ENCODE data around the gene TNPO3. TPM values are rescaled to one million over a fixed set of nuclear protein-coding genes. Genes with fewer than 3 reads are reported as not detected.

TNPO3 gene
- total RNA-seq, 1 experiment from 2014 or later, result 59.2 TPM

- ChIA-PET CTCF (interaction anchor here (0.6 kb wide), 2 partner anchors 402 to 495 kb away, joined by 3 to 5 read pairs; no protein-coding TSS in a partner anchor), POLR2A (ENCODE audit: unreplicated experiment) (interaction anchor here (0.6 to 0.7 kb wide), 2 partner anchors 213 to 517 kb away, joined by 8 to 11 read pairs; no protein-coding TSS in a partner anchor)
- Histone ChIP-seq H3K4me1 (replicated peaks; ENCODE audit: insufficient read depth) (no peaks in the 10 kb centered on the region), H2AFZ (no peak overlapping the region), H3K4me3 (no peak overlapping the region), H3F3A (ENCODE audit: insufficient read depth, low read depth) (no peaks in the 10 kb centered on the region), H3K9me3 (ENCODE audit: insufficient read depth, low read depth) (0 out of 2 replicates have a peak, but pooled peaks cover 3% of the 10 kb centered on the region), H3K79me2 (ENCODE audit: low read depth) (no peaks in the 10 kb centered on the region), H3K4me2 (no peak overlapping the region), H4K20me1 (ENCODE audit: insufficient read depth) (no peaks in the 10 kb centered on the region), H3K27me3 (ENCODE audit: insufficient read depth, low read depth) (no peaks in the 10 kb centered on the region), H3K27ac (no peak overlapping the region), H3K9me2 (ENCODE audit: insufficient read depth) (no peaks in the 10 kb centered on the region), H3K36me3 (ENCODE audit: low read depth) (no peaks in the 10 kb centered on the region)
- TF ChIP-seq EZH2 (IDR thresholded peaks at IDR 0.05; ENCODE audit: low read depth), result no peak
- TF ChIP-seq CTCF (conservative IDR thresholded peaks at IDR 0.05), result no peak
- no TSS peak for BruUV-seq (replicated peaks)
- intact Hi-C loops (cut with micrococcal nuclease; ENCODE audit: unreplicated experiment), result loop anchor here (10.0 kb wide), 1 partner anchor 100 kb away; no protein-coding TSS in a partner anchor
- no peak for DNase-seq
These were observed 39.6 kb upstream of the TNPO3 start for GRCh38 chr7:129094501-129094900.

GRCh38 chr7:129093867-129094456 lies 39.1 kb upstream of the TNPO3 start:
- H3K4me1 ChIP-seq (replicated peaks; ENCODE audit: insufficient read depth), result no peaks in the 10 kb centered on the region
- H3K36me3 ChIP-seq (ENCODE audit: low read depth), result no peaks in the 10 kb centered on the region
- H3K79me2 ChIP-seq (ENCODE audit: low read depth), result no peaks in the 10 kb centered on the region
- intact Hi-C loops (cut with micrococcal nuclease; ENCODE audit: unreplicated experiment), result loop anchor here (10.0 kb wide), 1 partner anchor 99 kb away; no protein-coding TSS in a partner anchor
- H3K27ac ChIP-seq, result no peak overlapping the region
- POLR2A ChIA-PET (ENCODE audit: unreplicated experiment), result interaction anchor here (0.6 to 0.7 kb wide), 2 partner anchors 213 to 517 kb away, joined by 8 to 11 read pairs; no protein-coding TSS in a partner anchor
- no peak overlapping the region for H3K4me2 ChIP-seq
- no TSS peak for BruUV-seq (replicated peaks)
- no peaks in the 10 kb centered on the region for H3K9me2 ChIP-seq (ENCODE audit: insufficient read depth)
- no peak overlapping the region for H2AFZ ChIP-seq
- TF ChIP-seq CTCF (conservative IDR thresholded peaks at IDR 0.05) (no peak), EZH2 (IDR thresholded peaks at IDR 0.05; ENCODE audit: low read depth) (no peak)
- H3K27me3 ChIP-seq (ENCODE audit: insufficient read depth, low read depth), result no peaks in the 10 kb centered on the region
- H3K4me3 ChIP-seq, result no peak overlapping the region
- no peaks in the 10 kb centered on the region for H3F3A ChIP-seq (ENCODE audit: insufficient read depth, low read depth)
- DNase-seq, result no peak
- 0 out of 2 replicates have a peak, but pooled peaks cover 3% of the 10 kb centered on the region for H3K9me3 ChIP-seq (ENCODE audit: insufficient read depth, low read depth)
- no peaks in the 10 kb centered on the region for H4K20me1 ChIP-seq (ENCODE audit: insufficient read depth)
- CTCF ChIA-PET, result interaction anchor here (0.6 kb wide), 2 partner anchors 401 to 495 kb away, joined by 3 to 5 read pairs; no protein-coding TSS in a partner anchor

- H3K4me2 ChIP-seq, result peak overlapping the region; percentile 40; the same call in 1 of the 2 replicates
- no peak overlapping the region for H3K4me3 ChIP-seq
- no peaks in the 10 kb centered on the region for H3K27me3 ChIP-seq (ENCODE audit: insufficient read depth, low read depth)
- intact Hi-C loops (cut with micrococcal nuclease; ENCODE audit: unreplicated experiment), result loop anchor here (1.0 to 10.0 kb wide), 4 partner anchors 97 to 208 kb away; no protein-coding TSS in a partner anchor
- no peaks in the 10 kb centered on the region for H3K36me3 ChIP-seq (ENCODE audit: low read depth)
- POLR2A ChIA-PET (ENCODE audit: unreplicated experiment), result interaction anchor here (0.5 kb wide), 1 partner anchor 1284 kb away, joined by 3 read pairs; no protein-coding TSS in a partner anchor
- 0 out of 2 replicates have a peak overlapping the region, but pooled peaks have one; percentile 49 for H2AFZ ChIP-seq
- no peaks in the 10 kb centered on the region for H3K9me3 ChIP-seq (ENCODE audit: insufficient read depth, low read depth)
- no peaks in the 10 kb centered on the region for H3K79me2 ChIP-seq (ENCODE audit: low read depth)
- no peaks in the 10 kb centered on the region for H4K20me1 ChIP-seq (ENCODE audit: insufficient read depth)
- no peaks in the 10 kb centered on the region for H3F3A ChIP-seq (ENCODE audit: insufficient read depth, low read depth)
- peak; percentile 51 to 90 for DNase-seq
- TF ChIP-seq EZH2 (IDR thresholded peaks at IDR 0.05; ENCODE audit: low read depth) (no peak), CTCF (conservative IDR thresholded peaks at IDR 0.05) (peak; percentile 94)
- H3K27ac ChIP-seq, result no peak overlapping the region
- CTCF ChIA-PET, result interaction anchor here (0.6 to 1.1 kb wide), 12 partner anchors 19 to 566 kb away, joined by 3 to 9 read pairs (median 4); no protein-coding TSS in a partner anchor
- no peaks in the 10 kb centered on the region for H3K9me2 ChIP-seq (ENCODE audit: insufficient read depth)
- BruUV-seq (replicated peaks), result no TSS peak
- no peaks in the 10 kb centered on the region for H3K4me1 ChIP-seq (replicated peaks; ENCODE audit: insufficient read depth)
These were observed 36.6 kb upstream of the TNPO3 start for GRCh38 chr7:129091484-129092002.
